Measurements from ENCODE around the gene RFTN2.

The RFTN2 gene

GRCh38 chr2:197577446-197577845, 97.9 kb downstream of the RFTN2 start:
- Histone ChIP-seq H3K4me2 (ENCODE audit: insufficient read depth, low read length) (no peak overlapping the region), H3K9me3 (ENCODE audit: insufficient read depth, low read length, severe bottlenecking) (peaks cover 11% of the 10 kb centered on the region), H2AFZ (ENCODE audit: low read depth, low read length) (no peak overlapping the region), H4K20me1 (ENCODE audit: insufficient read depth, low read length) (no peaks in the 10 kb centered on the region), H3K27me3 (ENCODE audit: insufficient read depth, low read length, poor library complexity) (no peaks in the 10 kb centered on the region), H3K79me2 (ENCODE audit: insufficient read depth, low read length) (no peaks in the 10 kb centered on the region), H3K9ac (ENCODE audit: low read depth, low read length) (no peak overlapping the region), H3K27ac (ENCODE audit: low read length) (no peak overlapping the region), H3K36me3 (ENCODE audit: insufficient read depth, low read length) (no peaks in the 10 kb centered on the region), H3K4me1 (ENCODE audit: insufficient read depth, low read length) (no peaks in the 10 kb centered on the region), H3K4me3 (ENCODE audit: low read depth in 1 of 2, low read length in 2 of 2) (no peak overlapping the region)
- TF ChIP-seq CTCF (IDR thresholded peaks at IDR 0.05; ENCODE audit: borderline replicate concordance, extremely low read depth, low read length, poor library complexity, severe bottlenecking) (no peak), EZH2 (IDR thresholded peaks at IDR 0.05; ENCODE audit: borderline replicate concordance, low read depth, low read length, severe bottlenecking) (no peak)
- ATAC-seq (ENCODE audit: insufficient read depth, low read depth) (no peak), DNase-seq (no peak)

- no peak for DNase-seq
- no peak overlapping the region for H2AFZ ChIP-seq (ENCODE audit: low read depth, low read length)
- TF ChIP-seq EZH2 (IDR thresholded peaks at IDR 0.05; ENCODE audit: borderline replicate concordance, low read depth, low read length, severe bottlenecking) (no peak), CTCF (IDR thresholded peaks at IDR 0.05; ENCODE audit: borderline replicate concordance, extremely low read depth, low read length, poor library complexity, severe bottlenecking) (no peak)
- no peaks in the 10 kb centered on the region for H4K20me1 ChIP-seq (ENCODE audit: insufficient read depth, low read length)
- H3K9ac ChIP-seq (ENCODE audit: low read depth, low read length): no peak overlapping the region
- no peaks in the 10 kb centered on the region for H3K79me2 ChIP-seq (ENCODE audit: insufficient read depth, low read length)
- no peak overlapping the region for H3K4me2 ChIP-seq (ENCODE audit: insufficient read depth, low read length)
- H3K4me1 ChIP-seq (ENCODE audit: insufficient read depth, low read length): no peaks in the 10 kb centered on the region
- H3K27me3 ChIP-seq (ENCODE audit: insufficient read depth, low read length, poor library complexity): no peaks in the 10 kb centered on the region
- no peak for ATAC-seq (ENCODE audit: insufficient read depth, low read depth)
- H3K27ac ChIP-seq (ENCODE audit: low read length): no peak overlapping the region
- H3K4me3 ChIP-seq (ENCODE audit: low read depth in 1 of 2, low read length in 2 of 2): no peak overlapping the region
- peaks cover 11% of the 10 kb centered on the region for H3K9me3 ChIP-seq (ENCODE audit: insufficient read depth, low read length, severe bottlenecking)
- 0 out of 2 replicates have a peak, but pooled peaks cover 3% of the 10 kb centered on the region for H3K36me3 ChIP-seq (ENCODE audit: insufficient read depth, low read length)
These were observed 98.8 kb downstream of the RFTN2 start for GRCh38 chr2:197576631-197577030.

- H3K27ac ChIP-seq (ENCODE audit: low read length): no peak overlapping the region
- H3K4me3 ChIP-seq (ENCODE audit: low read depth in 1 of 2, low read length in 2 of 2): no peak overlapping the region
- H2AFZ ChIP-seq (ENCODE audit: low read depth, low read length): no peak overlapping the region
- no peaks in the 10 kb centered on the region for H4K20me1 ChIP-seq (ENCODE audit: insufficient read depth, low read length)
- TF ChIP-seq EZH2 (IDR thresholded peaks at IDR 0.05; ENCODE audit: borderline replicate concordance, low read depth, low read length, severe bottlenecking) (no peak), CTCF (IDR thresholded peaks at IDR 0.05; ENCODE audit: borderline replicate concordance, extremely low read depth, low read length, poor library complexity, severe bottlenecking) (no peak)
- no peak for DNase-seq
- no peaks in the 10 kb centered on the region for H3K27me3 ChIP-seq (ENCODE audit: insufficient read depth, low read length, poor library complexity)
- H3K36me3 ChIP-seq (ENCODE audit: insufficient read depth, low read length): 0 out of 2 replicates have a peak, but pooled peaks cover 3% of the 10 kb centered on the region
- no peaks in the 10 kb centered on the region for H3K4me1 ChIP-seq (ENCODE audit: insufficient read depth, low read length)
- H3K79me2 ChIP-seq (ENCODE audit: insufficient read depth, low read length): no peaks in the 10 kb centered on the region
- no peak overlapping the region for H3K4me2 ChIP-seq (ENCODE audit: insufficient read depth, low read length)
- no peak for ATAC-seq (ENCODE audit: insufficient read depth, low read depth)
- H3K9ac ChIP-seq (ENCODE audit: low read depth, low read length): no peak overlapping the region
- peaks cover 11% of the 10 kb centered on the region for H3K9me3 ChIP-seq (ENCODE audit: insufficient read depth, low read length, severe bottlenecking)
These were observed 99.4 kb downstream of the RFTN2 start for GRCh38 chr2:197575987-197576386.

- no peak overlapping the region for H3K9ac ChIP-seq (ENCODE audit: low read depth, low read length)
- H3K4me3 ChIP-seq (ENCODE audit: low read depth in 1 of 2, low read length in 2 of 2): no peak overlapping the region
- DNase-seq (no peak), ATAC-seq (ENCODE audit: insufficient read depth, low read depth) (no peak)
- TF ChIP-seq EZH2 (IDR thresholded peaks at IDR 0.05; ENCODE audit: borderline replicate concordance, low read depth, low read length, severe bottlenecking) (no peak), CTCF (IDR thresholded peaks at IDR 0.05; ENCODE audit: borderline replicate concordance, extremely low read depth, low read length, poor library complexity, severe bottlenecking) (no peak)
- H2AFZ ChIP-seq (ENCODE audit: low read depth, low read length): no peak overlapping the region
- H3K27ac ChIP-seq (ENCODE audit: low read length): no peak overlapping the region
- H3K4me2 ChIP-seq (ENCODE audit: insufficient read depth, low read length): no peak overlapping the region
- 0 out of 2 replicates have a peak, but pooled peaks cover 3% of the 10 kb centered on the region for H3K36me3 ChIP-seq (ENCODE audit: insufficient read depth, low read length)
- no peaks in the 10 kb centered on the region for H3K27me3 ChIP-seq (ENCODE audit: insufficient read depth, low read length, poor library complexity)
- no peaks in the 10 kb centered on the region for H3K79me2 ChIP-seq (ENCODE audit: insufficient read depth, low read length)
- H4K20me1 ChIP-seq (ENCODE audit: insufficient read depth, low read length): no peaks in the 10 kb centered on the region
- H3K4me1 ChIP-seq (ENCODE audit: insufficient read depth, low read length): no peaks in the 10 kb centered on the region
- H3K9me3 ChIP-seq (ENCODE audit: insufficient read depth, low read length, severe bottlenecking): peaks cover 11% of the 10 kb centered on the region
These were observed 101.8 kb downstream of the RFTN2 start for GRCh38 chr2:197573608-197574007.
